ENCODE results near the gene PUM1.
"Not testable (repeated sequence)": the region's sequence is repeated elsewhere in the genome, so short reads cannot be mapped to it uniquely, and the experiment has no call there.

The PUM1 gene

GRCh38 chr1:30948278-30948677, 117.2 kb downstream of the PUM1 start:
- in situ Hi-C loops (cut with HindIII; ENCODE audit: low sequenced_read_pairs), result no loop called here

GRCh38 chr1:30947212-30947611, 118.3 kb downstream of the PUM1 start:
- TF ChIP-seq CTCF (IDR thresholded peaks at IDR 0.05; ENCODE audit: low read depth, low read length), result no peak
- DNase-seq (ENCODE audit: low read depth, low spot score), result no peak
- no peak overlapping the region for H3K4me3 ChIP-seq (ENCODE audit: low read depth, low read length)
- in situ Hi-C loops (cut with HindIII; ENCODE audit: low sequenced_read_pairs), result no loop called here

More at GRCh38 chr1:30948278-30948677, 117.2 kb downstream of the PUM1 start:
- DNase-seq (ENCODE audit: low read depth, low spot score), result no peak
- H3K4me3 ChIP-seq (ENCODE audit: low read depth, low read length), result no peak overlapping the region
- TF ChIP-seq CTCF (IDR thresholded peaks at IDR 0.05; ENCODE audit: low read depth, low read length), result no peak

DNA sequence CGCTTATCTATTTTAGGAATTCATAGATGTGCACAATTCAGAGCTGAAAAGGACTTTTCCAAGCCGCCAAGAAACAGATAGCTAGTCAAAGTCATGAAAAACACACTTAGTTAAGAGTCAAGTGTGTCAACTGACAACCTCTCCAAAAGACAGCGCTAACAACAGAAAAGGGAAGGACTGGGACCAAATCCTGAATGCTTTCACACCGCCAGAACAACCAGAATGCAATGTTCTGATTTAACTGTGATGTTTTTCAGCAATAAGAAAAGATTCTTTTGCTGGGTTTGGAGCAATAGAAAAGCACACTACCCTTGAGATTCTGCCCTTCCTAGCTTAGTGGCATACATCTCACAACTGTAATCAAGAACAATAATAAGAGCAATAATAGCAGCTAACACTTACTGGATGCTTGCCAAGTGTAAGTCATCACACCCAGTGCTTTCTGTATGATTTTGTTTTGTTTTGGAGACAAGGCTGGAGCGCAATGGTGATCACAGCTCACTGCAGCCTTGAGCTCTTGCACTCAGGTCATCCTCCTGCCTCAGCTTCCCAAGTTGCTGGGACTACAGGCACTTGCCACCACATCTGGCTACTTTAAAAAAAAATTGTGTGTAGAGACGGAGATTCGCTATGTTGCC, 123.1 kb downstream of the PUM1 start:
- in situ Hi-C loops (cut with HindIII; ENCODE audit: low sequenced_read_pairs), result no loop called here
- no peak for DNase-seq (ENCODE audit: low read depth, low spot score)
- H3K4me3 ChIP-seq (ENCODE audit: low read depth, low read length), result no peak overlapping the region
- no peak for TF ChIP-seq CTCF (IDR thresholded peaks at IDR 0.05; ENCODE audit: low read depth, low read length)

DNA sequence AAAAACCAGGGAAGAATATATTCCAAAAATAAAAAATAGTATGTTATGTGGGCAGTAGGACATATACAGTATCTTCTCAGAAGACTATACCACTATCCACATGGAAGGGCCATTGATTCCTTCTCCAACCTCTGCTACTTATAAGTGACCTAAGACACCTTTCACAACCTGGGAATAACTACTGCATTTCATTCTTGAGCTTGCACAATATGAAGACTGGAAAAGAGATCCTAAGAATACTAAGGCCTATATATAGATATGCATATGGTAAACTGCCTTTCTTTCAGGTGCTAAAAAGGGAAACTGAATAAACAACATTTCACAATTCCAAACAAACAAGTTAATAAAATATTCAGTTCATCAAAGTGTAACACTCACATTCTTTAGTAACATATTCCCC, 125.0 kb downstream of the PUM1 start:
- in situ Hi-C loops (cut with HindIII; ENCODE audit: low sequenced_read_pairs), result no loop called here
- no peak for TF ChIP-seq CTCF (IDR thresholded peaks at IDR 0.05; ENCODE audit: low read depth, low read length)
- no peak for DNase-seq (ENCODE audit: low read depth, low spot score)
- no peak overlapping the region for H3K4me3 ChIP-seq (ENCODE audit: low read depth, low read length)

- DNase-seq (ENCODE audit: low read depth, low spot score), result no peak
- no peak overlapping the region for H3K4me3 ChIP-seq (ENCODE audit: low read depth, low read length)
- in situ Hi-C loops (cut with HindIII; ENCODE audit: low sequenced_read_pairs), result no loop called here
- no peak for TF ChIP-seq CTCF (IDR thresholded peaks at IDR 0.05; ENCODE audit: low read depth, low read length)
Measured at GRCh38 chr1:30936541-30937171, 128.9 kb downstream of the PUM1 start.

DNA sequence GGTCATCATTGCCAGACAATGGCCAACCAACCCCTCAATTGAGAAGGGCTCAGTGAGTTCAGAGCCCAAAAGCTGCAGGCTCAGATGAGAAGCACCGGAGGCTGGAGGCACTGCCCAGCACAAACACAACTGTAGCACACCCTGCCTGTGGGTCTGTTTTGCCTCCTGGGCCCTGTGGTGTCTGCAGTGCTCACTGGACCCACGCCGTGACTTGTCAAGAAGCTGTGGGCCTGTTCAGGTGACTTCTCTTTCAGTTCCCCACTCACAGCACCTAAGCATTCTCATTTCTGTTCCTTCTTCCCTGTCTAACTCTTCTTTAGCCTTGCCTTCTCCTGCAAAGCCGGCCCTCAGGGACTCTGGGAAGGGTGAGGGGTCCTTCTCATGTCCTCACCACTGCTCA, 129.8 kb downstream of the PUM1 start:
- DNase-seq (ENCODE audit: low read depth, low spot score); in situ Hi-C loops (cut with HindIII; ENCODE audit: low sequenced_read_pairs); H3K4me3 ChIP-seq (ENCODE audit: low read depth, low read length): not testable (repeated sequence)

DNA sequence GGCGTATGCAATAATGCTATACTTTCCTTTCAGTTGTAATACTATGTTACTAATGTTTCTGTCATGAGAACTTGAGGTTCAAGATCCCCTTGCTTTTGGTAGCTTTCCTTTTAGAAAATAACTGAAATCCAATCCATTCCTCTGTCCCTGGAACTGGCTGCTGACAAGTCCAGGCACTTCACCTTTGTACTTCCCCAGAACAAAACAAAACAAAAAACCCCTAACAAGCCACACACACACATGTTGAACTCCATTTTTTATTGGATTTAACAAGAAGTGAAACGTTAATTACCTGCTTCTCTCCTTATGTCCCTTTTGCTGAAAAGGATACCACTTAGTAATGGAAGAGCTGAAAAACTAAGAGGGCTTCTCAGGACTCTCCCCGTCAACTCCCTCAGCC, 130.9 kb downstream of the PUM1 start:
- in situ Hi-C loops (cut with HindIII; ENCODE audit: low sequenced_read_pairs), result no loop called here
- DNase-seq (ENCODE audit: low read depth, low spot score), result no peak
- TF ChIP-seq CTCF (IDR thresholded peaks at IDR 0.05; ENCODE audit: low read depth, low read length), result no peak
- H3K4me3 ChIP-seq (ENCODE audit: low read depth, low read length), result no peak overlapping the region
